ENCODE results near the gene SH3RF3. TPM values are rescaled to one million over a fixed set of nuclear protein-coding genes. Genes with fewer than 3 reads are reported as not detected.

SH3RF3 gene
- total and polyA plus RNA-seq, 2 of the 13 experiments (the other 11 are each of a cell fraction or from before 2014, with no cell fraction given): 0.04 TPM; not detected in 1

- H3K27ac ChIP-seq (ENCODE audit: extremely low read length, insufficient read depth, low read length): no peak overlapping the region
- H3K4me2 ChIP-seq (ENCODE audit: low read depth, low read length): no peak overlapping the region
- no TSS peak for BruUV-seq (replicated peaks)
- intact Hi-C loops (cut with micrococcal nuclease; ENCODE audit: unreplicated experiment) (no loop called here), in situ Hi-C loops (cut with HindIII; ENCODE audit: extremely low pct_ligation_motif_present, low pct_unique_long_range_greater_than_20kb) (no loop called here)
- H3K4me1 ChIP-seq (ENCODE audit: insufficient read depth, low read length): peaks cover 31% of the 10 kb centered on the region
- no peaks in the 10 kb centered on the region for H4K20me1 ChIP-seq (ENCODE audit: insufficient read depth, low read length)
- no peak for FAIRE-seq
- CTCF ChIA-PET (ENCODE audit: low intra/inter-chr PET ratio, low total read pairs): no interaction called here
- H3K9me3 ChIP-seq (ENCODE audit: low read length): no peaks in the 10 kb centered on the region
- 70% methylated on average over 2 of the region's 3 CpGs for WGBS (ENCODE audit: low lambda C conversion rate)
- H3K27me3 ChIP-seq (ENCODE audit: control insufficient read depth in 1 of 2, insufficient read depth in 2 of 2, low read length in 2 of 2): no peaks in the 10 kb centered on the region
- no peak for ATAC-seq
- H2AFZ ChIP-seq (ENCODE audit: low read length): no peak overlapping the region
- H3K79me2 ChIP-seq (ENCODE audit: insufficient read depth, low read length): no peaks in the 10 kb centered on the region
- H3K36me3 ChIP-seq (replicated peaks in 1 of 2; ENCODE audit: control insufficient read depth in 1 of 2, insufficient read depth in 2 of 2, low read length in 2 of 2): no peaks in the 10 kb centered on the region
- POLR2A ChIA-PET: no interaction called here
- TF ChIP-seq NR1H2 (CRISPR knock-in tag; IDR thresholded peaks at IDR 0.05; ENCODE audit: borderline replicate concordance, low read depth) (no peak), ZNF329 (CRISPR knock-in tag; IDR thresholded peaks at IDR 0.05; ENCODE audit: low read depth) (no peak), KLF15 (CRISPR knock-in tag; IDR thresholded peaks at IDR 0.05; ENCODE audit: borderline replicate concordance) (no peak), ZNF574 (CRISPR knock-in tag; IDR thresholded peaks at IDR 0.05) (no peak), ARHGAP35 (CRISPR knock-in tag; IDR thresholded peaks at IDR 0.05; ENCODE audit: borderline replicate concordance) (no peak), ZNF275 (CRISPR knock-in tag; IDR thresholded peaks at IDR 0.05; ENCODE audit: borderline replicate concordance) (no peak), ZNF562 (CRISPR knock-in tag; IDR thresholded peaks at IDR 0.05; ENCODE audit: borderline replicate concordance) (no peak), SAFB2 (CRISPR knock-in tag; IDR thresholded peaks at IDR 0.05; ENCODE audit: borderline replicate concordance, low read depth) (no peak)
- no peak overlapping the region for H3K9ac ChIP-seq (ENCODE audit: insufficient read depth, low read depth, low read length)
- no peak for DNase-seq (ENCODE audit: low spot score)
- no peak overlapping the region for H3K4me3 ChIP-seq (replicated peaks in 1 of 3; ENCODE audit: insufficient read depth in 1 of 3, low read depth in 2 of 3, low read length in 3 of 3)
Observed at GRCh38 chr2:109222422-109222821, 93.4 kb downstream of the SH3RF3 start.
